GM13977 (cell line): ENCODE measurements around the gene PDIA4.
A peak's percentile ranks its signal among the peaks of the same experiment; 100 is the strongest.
"Not testable (repeated sequence)": the region's sequence is repeated elsewhere in the genome, so short reads cannot be mapped to it uniquely, and the experiment has no call there.

Experiments used
- DNase-seq: peaks from one replicate; pipeline ENCODE4 v3.0.0; 2012; ENCODE audit warnings: low spot score
- in situ Hi-C: fragments of 300-500 bp; cut with MboI; formaldehyde crosslinking; loops from one replicate; pipeline ENCODE4 v1.12.0; 2022; ENCODE audit warnings: low sequenced_read_pairs, low pct_unique_long_range_greater_than_20kb, mixed read lengths, inconsistent platforms; ENCODE audit not compliant: unreplicated experiment
- TF ChIP-seq, protein P1 (sequence below): IDR thresholded peaks from 2 replicates; pipeline ENCODE4 v1.5.1; 2012; ENCODE audit warnings: mild to moderate bottlenecking, control low read depth; ENCODE audit not compliant: insufficient read depth; ENCODE audit errors: extremely low read depth, missing control alignments

Gene PDIA4

GRCh38 chr7:149071641-149072437 is 43.5 kb upstream of the PDIA4 start:
- TF ChIP-seq, protein P1, sequence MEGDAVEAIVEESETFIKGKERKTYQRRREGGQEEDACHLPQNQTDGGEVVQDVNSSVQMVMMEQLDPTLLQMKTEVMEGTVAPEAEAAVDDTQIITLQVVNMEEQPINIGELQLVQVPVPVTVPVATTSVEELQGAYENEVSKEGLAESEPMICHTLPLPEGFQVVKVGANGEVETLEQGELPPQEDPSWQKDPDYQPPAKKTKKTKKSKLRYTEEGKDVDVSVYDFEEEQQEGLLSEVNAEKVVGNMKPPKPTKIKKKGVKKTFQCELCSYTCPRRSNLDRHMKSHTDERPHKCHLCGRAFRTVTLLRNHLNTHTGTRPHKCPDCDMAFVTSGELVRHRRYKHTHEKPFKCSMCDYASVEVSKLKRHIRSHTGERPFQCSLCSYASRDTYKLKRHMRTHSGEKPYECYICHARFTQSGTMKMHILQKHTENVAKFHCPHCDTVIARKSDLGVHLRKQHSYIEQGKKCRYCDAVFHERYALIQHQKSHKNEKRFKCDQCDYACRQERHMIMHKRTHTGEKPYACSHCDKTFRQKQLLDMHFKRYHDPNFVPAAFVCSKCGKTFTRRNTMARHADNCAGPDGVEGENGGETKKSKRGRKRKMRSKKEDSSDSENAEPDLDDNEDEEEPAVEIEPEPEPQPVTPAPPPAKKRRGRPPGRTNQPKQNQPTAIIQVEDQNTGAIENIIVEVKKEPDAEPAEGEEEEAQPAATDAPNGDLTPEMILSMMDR: peak; percentile 77
- peak; percentile 45 for DNase-seq
- in situ Hi-C loops: no loop called here

DNA sequence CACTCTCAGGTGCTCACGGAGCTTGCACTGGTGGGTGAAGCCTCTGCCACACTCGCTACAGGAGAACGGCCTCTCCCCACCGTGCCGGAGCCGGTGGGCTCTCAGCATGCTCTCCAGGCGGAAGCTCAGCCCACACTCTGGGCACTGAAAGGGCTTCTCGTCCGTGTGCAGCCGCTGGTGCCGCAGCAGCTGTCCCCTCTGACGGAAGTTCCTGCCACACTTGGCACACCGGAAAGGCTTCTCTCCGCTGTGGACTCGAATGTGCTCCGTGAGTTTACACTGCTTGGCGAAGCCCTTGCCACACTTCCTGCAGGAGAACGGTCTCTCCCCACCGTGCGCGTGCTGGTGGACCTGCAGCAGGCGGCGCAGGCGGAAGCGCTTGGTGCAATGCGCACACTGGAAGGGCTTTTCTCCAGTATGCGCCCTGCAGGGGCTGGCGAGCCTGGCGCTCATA is 42.9 kb upstream of the PDIA4 start:
- DNase-seq: no peak
- in situ Hi-C loops: no loop called here
- TF ChIP-seq, protein P1: no peak

- in situ Hi-C loops: no loop called here
- no peak for DNase-seq
- TF ChIP-seq, protein P1: no peak
These were observed 42.2 kb upstream of the PDIA4 start for GRCh38 chr7:149070372-149071125.

DNA sequence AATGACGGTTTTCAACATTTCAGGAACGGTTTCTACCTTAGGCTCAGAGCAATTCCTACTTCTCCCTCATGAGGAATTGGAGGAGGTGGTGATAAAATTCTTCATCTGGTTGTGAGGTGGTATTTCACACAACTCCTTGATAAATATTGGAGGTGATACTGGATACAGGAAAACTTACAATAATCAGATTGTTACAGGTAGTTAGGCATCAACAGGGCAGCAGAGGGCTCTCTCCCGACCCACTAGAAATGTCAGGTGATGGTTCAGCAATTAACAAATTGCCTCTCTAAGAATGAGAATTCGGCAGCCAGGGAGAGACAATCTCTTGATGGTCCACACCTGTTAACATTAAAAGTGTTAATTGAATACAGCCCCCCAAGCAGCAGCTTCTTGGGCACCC is 39.6 kb upstream of the PDIA4 start:
- in situ Hi-C loops: no loop called here
- TF ChIP-seq, protein P1: peak; percentile 24
- no peak for DNase-seq

DNA sequence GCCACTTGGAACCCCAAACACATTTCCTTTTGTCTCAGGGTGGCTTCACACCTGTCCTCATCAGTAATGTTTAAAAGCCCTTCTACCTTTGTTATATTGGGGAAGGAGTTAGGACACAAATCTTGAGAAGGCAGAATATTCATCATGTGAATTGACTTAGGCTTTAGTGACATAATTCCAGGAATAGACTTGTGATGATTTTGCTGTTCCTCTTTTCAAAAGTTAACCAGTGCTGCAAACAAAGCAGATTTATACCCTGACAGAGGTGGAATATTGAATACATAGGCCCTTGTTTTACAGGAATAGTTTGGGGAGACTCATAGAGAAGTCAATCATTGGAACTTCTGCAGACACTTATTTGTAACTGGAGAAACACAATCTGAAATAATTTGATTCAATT is 35.2 kb upstream of the PDIA4 start:
- in situ Hi-C loops: no loop called here
- DNase-seq: no peak
- TF ChIP-seq, protein P1: no peak

DNA sequence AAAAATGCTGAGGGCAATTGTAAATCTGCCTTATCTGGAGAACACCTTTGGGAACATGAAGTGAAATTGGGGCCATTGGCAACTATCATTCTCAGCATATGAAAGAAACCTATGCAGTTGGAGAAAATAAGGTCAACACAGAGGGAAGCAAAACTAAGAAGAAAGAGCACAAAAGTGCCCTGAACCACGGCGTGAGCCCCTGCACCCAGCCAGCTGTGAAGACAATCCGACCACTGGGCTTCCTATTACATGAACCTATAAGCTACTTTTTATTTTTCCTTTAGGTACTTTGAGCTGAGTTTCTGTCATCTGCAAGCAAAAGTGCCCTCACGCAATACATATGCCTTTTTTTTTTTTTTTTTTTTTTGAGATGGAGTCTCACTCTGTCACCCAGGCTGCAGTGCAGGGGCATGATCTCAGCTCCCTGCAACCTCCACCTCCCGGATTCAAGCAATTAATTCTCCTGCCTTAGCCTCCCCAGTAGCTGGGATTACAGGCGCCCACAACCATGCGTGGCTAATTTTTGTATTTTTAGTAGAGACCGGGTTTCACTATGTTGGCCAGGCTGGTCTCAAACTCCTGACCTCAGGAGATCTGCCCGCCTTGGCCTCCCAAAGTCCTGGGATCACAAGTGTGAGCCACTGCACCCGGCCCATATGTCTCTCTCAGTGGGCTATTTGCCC is 34.1 kb upstream of the PDIA4 start:
- in situ Hi-C loops, DNase-seq: not testable (repeated sequence)
